HG02884 (cell line): ENCODE measurements around the gene SNX8.
"Not testable (repeated sequence)": the region's sequence is repeated elsewhere in the genome, so short reads cannot be mapped to it uniquely, and the experiment has no call there.

Source experiments
- ATAC-seq: cut with Tn5 transposase; IDR thresholded peaks from one replicate; pipeline ENCODE4 v1.9.1; 2021; ENCODE audit warnings: mild to moderate bottlenecking, moderate library complexity; ENCODE audit not compliant: unreplicated experiment

SNX8 gene, protein sequence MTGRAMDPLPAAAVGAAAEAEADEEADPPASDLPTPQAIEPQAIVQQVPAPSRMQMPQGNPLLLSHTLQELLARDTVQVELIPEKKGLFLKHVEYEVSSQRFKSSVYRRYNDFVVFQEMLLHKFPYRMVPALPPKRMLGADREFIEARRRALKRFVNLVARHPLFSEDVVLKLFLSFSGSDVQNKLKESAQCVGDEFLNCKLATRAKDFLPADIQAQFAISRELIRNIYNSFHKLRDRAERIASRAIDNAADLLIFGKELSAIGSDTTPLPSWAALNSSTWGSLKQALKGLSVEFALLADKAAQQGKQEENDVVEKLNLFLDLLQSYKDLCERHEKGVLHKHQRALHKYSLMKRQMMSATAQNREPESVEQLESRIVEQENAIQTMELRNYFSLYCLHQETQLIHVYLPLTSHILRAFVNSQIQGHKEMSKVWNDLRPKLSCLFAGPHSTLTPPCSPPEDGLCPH

DNA sequence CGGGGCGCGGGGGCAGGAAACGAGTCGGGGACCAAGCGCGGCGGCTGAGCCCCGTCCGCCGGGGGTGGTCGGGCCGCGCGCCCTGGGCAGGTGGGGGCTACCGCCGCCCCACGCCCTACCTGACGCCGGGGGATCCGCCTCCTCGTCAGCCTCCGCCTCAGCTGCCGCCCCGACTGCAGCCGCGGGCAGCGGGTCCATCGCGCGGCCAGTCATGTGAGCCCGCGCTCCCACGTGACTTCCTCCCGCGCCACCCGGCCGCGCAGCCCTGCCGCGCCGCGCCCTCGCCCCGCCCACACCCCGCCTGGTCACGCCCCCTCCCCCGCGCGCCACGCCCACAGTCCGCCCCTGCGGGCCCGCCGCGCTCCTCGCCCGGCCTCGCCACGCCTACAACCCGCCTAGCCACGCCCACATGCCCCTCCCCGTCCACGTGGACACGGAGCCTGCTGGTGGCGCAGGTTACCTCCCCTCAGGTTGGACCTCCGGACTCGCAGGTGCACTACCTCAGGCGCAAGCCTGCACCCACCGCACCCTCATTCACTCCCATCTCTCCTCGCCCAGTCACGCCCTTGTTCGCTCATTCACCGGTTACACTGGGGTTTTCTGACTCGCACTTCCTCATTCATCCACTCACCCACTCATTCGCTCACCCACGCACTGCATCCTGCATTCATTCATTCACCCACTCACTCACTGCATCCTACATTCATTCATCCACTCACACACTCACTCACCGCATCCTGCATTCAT lies at the start of gene SNX8:
SNX8 (minus strand) TSS at position 233 of the 747 bp plus-strand sequence; CDS start at position 213, 20 bp downstream.
- peak; percentile 58 for ATAC-seq

DNA sequence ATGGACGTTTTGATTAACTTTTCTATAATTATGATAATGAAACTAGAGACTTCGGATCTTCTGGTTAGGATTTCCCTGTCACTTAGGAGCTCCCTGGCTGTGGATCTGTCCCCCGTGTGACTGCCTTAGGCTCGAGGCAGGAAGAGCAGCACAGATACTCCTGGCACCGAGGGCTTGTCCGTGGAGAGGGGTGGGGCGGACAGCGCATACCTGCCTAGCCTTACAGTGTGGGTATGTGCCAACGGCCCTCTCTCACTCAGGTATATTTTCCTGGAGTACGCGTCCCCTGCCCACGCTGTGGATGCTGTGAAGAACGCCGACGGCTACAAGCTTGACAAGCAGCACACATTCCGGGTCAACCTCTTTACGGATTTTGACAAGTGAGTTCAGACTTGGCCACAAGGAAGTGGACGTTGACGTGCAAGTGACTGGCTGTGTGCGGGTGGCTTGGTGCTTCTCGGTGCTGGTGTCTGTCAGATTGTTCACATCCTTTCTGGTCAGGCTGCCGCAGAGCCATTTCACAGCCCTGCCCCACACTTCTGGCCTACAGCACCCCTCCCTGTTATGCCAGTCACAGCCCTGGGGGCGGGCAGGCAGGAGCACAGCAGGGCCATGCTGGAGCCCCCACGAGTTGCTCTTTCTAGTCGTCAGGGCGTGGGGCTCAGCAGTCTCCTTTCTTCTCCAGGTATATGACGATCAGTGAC lies 48.3 kb upstream of the SNX8 start:
- no peak for ATAC-seq

DNA sequence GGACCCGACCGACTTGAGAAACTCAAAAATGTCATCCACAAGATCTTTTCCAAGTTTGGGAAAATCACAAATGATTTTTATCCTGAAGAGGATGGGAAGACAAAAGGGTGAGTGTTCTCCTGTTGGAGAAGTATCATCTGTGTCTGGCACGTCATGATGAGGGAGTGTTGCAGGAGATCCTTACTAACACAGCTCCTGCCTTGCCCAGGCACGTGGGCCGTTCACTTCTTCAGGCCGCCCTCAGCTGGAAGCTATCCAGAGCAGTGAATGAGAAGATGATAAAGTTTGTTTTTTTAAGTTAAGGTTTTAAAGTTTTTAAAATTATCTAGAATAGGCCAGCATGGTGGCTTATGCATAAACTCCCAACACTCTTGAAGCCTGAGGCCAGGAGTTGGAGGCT lies 46.6 kb upstream of the SNX8 start:
- ATAC-seq, result no peak

DNA sequence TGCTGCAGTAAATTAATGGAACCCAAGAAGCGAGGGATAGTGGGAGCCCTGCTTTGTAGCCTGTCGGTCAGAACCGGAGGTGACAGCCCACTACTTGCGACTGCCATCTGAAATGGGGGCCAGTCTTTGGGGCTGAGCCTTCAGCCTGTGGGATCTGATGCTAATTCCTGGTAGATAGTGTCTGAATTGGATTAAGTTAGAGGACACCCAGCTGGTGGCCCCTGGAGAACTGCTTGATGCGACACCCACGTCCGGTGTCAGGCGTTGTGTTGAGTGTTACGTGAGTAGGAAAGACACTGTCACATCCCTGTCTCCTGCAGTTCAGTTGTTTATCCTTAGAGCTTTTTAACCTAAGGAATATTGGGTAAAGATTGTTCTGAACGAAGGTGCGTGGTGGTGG lies 45.4 kb upstream of the SNX8 start:
- no peak for ATAC-seq

DNA sequence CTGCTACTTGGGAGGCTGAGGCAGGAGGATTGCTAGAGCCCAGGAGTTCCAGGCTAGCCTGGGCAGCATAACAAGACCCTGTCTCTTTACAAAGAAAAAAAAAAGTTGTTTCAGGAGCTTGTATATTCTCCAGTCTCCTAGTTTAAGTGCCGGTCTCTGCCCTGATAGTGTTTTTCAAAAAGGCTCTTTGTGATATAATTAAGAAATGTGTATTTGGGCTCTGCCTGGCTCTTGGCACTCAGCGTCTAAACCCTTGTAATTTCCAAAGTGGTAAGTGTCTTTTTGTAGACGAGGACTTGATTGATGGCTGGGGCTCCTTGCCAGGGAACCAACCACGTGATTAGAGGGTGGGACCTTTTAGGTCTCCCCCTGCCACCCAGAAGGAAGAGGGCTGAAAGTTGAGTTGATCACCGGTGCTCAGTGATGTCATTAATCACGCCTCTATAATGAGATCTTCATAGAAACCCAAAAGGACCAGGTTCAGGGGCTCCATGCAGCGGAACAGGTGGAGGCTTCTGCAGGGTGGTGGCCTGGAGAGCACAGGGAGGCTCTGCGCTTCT lies 44.8 kb upstream of the SNX8 start:
- ATAC-seq, result no peak

DNA sequence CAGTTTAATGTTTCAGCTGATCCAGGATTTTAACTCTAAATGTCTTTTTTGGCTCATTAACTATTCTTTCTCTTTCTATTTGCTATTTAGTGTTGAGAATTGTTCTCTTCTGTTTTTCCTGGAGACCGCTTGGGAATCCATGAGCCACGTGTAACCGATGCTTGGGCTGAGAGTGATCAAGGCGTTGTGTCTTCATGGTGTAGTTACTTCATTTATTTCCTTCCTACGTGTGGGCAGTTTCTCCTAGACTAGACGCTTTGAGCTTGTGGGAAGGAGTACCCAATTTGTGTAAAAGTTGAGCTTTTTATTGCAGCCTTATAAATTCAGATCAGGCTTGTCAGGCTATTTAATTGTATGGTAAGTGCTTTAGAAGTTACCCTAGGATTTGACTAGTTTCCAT lies 43.3 kb upstream of the SNX8 start:
- ATAC-seq, result no peak

DNA sequence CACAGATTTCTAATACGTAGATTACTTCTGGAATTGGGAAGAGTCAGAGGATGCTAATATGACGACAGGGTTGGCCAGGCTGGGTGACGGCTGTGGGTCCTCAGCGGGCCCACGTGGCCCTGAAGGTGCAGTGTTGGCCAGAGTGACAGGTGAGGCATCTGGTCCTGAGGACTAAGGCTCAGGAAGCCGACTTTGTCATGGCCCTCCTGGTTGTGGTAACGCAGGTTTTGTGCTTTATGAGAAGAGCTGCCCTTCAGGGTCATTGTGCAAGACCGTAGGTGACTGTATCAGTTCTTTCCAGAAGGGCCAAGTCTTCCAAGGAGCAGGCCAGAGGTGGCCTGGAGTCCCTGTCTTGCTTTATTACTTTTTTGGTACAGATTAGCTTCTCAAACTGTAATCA lies 42.9 kb upstream of the SNX8 start:
- ATAC-seq, result no peak

DNA sequence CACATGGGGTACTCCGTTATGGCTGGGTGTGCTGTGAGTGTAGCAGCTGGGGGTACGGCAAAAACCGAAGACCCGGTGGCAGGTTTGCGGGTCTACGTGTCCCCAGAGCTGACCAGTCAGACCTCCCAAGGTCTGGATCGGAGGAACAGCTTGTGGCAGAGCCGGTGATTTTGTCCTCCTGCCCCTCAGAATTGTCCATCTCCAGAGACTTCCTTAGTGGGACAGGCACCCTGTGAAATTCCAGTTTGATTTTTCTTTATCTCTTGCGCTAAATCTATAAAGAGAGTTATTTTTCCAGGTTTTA lies 41.4 kb upstream of the SNX8 start:
- no peak for ATAC-seq

DNA sequence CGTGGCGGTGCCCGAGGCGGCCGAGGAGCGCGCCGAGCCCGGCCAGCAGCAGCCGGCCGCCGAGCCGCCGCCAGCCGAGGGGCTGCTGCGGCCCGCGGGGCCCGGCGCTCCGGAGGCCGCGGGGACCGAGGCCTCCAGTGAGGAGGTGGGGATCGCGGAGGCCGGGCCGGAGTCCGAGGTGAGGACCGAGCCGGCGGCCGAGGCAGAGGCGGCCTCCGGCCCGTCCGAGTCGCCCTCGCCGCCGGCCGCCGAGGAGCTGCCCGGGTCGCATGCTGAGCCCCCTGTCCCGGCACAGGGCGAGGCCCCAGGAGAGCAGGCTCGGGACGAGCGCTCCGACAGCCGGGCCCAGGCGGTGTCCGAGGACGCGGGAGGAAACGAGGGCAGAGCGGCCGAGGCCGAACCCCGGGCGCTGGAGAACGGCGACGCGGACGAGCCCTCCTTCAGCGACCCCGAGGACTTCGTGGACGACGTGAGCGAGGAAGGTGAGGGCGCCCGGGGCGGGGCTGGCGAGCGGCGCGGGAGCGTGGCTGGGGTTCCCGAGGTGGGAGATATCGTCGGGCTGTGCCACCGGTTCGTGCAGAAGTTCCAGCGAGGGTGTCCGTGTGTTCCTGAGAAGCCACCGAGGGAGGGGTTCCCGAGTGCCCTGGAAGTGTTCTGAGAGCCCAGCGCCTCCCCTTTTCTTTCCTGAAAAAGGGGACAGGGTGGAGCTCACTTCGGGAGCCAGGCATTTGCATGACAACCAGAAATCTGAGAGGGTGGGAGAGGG lies 40.9 kb upstream of the SNX8 start:
- ATAC-seq, result peak; percentile 20

DNA sequence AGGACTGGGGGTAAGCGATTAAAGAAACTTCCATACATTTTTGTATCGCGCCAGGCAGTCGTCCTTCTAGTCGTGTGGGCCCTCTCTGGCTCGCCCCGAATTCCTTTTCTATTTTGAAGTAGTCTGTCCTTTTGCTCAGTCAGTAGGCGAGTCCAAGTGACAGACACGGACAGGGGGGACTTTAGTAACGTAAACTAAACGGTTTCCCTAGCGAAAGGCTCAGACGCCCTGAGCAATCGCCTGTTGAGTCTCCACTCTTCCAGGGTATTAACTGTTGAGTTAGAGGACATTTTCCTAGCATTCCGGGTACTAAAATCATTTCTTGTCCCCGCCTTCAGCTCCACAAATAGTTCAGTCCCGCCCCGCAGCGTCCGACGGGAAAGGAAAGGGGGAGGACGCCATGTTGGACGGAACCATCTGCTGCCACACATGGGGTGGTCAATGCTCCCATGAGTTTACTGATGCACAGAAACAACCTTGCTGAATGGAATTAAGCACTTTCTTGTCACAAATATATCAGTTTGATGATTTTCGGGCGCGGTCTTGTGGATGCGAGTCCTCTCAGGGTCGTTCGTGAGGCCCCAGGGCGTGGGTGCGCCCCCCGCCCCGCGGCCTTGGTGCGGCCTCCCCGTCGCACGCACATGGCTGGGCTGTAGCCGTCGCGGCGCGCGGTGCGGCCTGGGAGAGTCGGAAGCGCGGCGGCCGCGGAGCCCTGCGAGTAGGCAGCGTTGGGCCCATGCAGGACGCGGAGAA lies 40.1 kb upstream of the SNX8 start, which contains the start of gene EIF3B:
EIF3B (plus strand) TSS at position 642 of the 753 bp plus-strand sequence; CDS start at position 737, 95 bp downstream.
- peak; percentile 72 for ATAC-seq

DNA sequence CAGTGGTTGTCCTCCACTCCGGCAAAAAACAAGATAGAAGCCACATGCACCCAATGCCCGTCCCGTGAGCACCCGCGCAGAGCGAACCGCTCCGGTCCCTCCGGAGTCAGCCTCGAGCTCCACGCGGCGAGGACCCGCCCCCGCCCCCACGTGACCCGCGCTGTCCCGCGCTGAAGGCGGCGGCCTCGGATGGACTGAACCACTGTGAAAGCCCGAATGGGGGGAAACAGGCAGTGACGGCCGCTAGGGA lies 39.6 kb upstream of the SNX8 start:
- ATAC-seq, result peak; percentile 38

DNA sequence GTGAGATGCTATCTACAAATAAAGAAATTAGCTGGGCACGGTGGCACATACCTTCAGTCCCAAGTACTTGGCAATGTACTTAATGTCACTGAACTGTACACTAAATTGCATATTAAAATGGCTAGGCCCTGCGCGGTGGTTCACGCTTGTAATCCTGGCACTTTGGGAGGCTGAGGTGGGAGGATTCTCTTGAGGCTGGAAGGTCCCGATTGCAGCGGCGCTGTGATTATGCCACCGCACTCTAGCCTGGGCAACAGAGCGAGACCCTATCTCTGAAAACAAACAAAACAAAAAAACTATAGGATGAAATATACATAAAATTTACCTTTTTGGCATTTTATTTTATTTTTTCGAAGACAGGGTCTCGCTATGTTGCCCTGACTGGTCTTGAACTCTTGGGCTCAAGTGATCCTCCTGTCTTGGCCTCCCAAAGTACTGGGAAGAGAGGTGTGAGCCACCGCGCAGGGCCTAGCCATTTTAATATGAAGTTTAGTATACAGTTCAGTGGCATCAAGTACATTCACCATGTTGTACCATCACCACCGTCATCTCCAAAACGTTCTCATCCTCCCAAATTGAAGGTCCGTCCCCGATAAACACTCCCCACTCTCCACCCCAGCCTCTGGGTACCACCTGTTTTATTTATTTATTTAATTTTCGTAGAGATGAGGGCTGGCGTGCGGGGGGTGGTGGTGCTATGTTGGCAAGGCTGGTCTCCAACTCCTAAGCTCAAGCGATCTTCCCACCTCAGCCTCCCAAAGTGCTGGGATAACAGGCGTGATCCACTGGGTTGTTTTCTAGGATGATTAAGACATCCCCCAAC lies 39.1 kb upstream of the SNX8 start:
- no peak for ATAC-seq

DNA sequence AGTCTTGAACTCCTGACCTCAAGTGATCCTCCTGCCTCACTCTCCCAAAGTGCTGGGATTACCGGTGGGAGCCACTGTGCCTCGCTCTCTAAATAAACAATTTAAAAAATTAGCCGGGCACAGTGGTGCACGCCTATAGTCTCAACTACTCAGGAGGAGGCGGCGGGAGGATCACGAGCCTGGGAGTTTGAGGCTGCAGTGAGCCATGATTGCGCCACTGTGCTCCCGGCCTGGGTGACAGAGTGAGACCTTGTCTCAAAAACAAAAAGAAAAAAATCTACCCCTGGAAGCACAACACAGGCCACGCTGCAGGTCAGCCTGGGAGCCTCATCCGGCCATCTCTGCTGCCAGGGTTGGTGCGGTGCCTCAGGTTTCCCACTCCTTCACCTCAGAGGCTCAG lies 36.6 kb upstream of the SNX8 start:
- no peak for ATAC-seq

DNA sequence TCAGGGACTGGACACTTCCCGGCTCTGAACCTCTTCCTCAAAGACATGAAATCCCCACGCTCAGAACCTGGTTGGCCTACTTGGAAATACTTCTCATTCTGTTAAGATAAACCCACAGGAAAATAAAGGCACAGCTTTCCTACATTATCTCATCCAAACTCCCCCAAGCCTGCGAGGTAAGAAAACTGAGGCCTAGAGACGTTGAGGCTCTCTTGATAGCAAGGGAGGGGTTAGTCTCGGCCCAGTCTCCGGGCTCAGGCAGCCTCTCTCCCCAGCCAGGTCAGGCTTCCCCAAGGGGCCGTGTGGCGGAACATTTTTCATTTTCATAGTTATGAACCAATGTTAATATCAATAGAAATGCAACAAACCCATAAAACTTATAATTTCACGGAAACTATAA lies 35.8 kb upstream of the SNX8 start:
- no peak for ATAC-seq

DNA sequence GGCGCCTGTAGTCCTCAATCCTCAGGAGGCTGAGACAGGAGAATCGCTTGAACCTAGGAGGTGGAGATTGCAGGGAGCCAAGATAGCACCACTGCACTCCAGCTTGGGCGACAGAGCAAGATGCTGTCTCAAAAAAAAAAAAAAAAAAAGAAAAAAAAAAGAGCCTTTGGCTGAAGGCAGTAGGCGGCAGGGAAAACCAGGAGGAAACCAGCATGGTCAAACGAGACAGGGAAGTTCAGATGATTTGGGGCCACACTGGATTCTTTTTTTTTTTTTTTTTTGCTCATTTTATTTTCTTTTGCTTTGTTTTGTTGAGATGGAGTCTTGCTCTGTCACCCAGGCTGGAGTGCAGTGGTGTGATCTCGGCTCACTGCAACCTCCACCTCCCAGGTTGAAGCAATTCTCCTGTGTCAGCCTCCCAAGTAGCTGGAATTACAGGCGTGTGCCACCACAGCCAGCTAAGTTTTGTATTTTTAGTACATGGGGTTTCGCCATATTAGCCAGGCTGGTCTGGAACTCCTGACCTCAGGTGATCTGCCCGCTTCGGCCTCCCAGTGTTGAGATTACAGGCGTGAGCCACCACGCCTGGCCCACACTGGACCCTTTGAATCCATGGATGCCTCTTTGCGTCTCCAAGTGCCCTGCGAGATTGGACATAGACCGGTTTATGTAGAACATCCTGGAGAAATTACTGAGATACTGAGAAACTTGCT lies 33.3 kb upstream of the SNX8 start:
- ATAC-seq, result not testable (repeated sequence)

DNA sequence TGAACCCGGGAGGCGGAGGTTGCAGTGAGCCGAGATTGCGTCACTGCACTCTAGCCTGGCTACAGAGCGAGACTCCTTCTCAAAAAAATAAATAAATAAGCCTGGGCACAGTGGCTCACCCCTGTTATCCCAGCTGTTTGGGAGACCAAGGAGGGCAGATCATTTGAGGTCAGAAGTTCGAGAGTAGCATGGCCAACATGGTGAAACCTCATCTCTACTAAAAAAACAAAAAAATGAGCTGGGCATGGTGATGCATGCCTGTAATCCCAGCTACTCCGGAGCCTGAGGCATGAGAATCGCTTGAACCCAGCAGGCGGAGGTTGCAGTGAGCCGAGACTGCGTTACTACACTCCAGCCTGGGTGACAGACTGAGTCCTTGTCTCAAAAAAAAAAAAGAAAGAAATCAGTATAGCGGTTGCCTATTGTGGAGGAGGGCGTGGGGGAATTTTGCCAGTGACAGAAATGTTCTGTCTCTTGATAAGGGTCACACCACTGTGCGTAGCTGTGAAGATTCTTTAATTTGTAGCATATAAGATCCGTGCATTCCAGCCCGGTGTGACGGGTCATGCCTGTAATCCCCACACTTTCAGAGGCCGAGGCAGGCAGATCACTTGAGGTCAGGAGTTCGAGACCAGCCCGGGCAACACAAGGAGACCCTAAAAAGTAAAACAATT lies 22.5 kb upstream of the SNX8 start:
- no peak for ATAC-seq

DNA sequence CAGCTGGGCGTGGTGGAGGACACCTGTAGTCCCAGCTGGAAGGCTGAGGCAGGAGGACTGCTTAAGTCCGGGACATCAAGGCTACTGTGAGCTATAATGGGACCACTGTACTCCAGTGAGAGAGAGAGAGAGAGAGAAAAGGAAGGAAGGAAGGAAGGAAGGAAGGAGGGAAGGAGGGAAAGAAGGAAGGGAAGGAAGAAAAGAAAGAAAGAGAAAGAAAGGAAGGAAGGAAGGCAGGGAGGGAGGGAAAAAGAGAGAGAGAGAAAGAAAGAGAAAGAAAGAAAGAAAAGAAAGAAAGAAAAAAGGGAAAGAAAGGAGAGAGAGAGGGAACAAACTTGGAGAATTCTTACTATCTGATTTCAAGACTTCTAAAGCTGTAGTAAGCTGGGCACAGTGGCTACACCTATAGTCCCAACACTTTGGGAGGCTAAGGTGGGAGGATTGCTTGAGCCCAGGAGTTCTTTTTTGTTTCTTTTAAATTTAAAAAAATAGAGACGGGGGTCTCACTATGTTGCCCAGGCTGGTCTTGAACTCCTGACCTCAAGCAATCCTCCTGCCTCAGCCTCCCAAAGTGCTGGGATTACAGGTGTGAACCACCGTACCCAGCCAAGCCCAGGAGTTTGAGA lies 18.5 kb upstream of the SNX8 start:
- ATAC-seq, result not testable (repeated sequence)

DNA sequence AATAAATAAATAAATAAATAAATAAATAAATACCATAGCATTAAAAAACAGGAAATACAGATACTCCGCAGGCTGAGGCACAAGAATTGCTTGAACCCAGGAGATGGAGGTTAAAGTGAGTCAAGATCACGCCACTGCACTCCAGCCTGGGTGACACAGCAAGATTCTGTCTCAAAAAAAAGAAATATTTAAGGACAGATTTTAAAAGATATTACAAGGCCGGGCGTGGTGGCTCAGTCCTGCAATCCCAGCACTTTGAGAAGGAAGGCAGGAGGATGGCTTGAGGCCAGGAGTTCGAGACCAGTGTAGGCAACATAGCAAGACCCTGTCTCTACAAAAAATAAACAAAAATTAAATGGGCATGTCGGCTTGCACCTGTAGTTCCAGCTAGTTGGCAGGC lies 17.5 kb upstream of the SNX8 start:
- ATAC-seq, result no peak
